ENCODE data around the gene NACC2. TPM values are rescaled to one million over a fixed set of nuclear protein-coding genes. Genes with fewer than 3 reads are reported as not detected.
A peak's percentile ranks its signal among the peaks of the same experiment; 100 is the strongest.

The NACC2 gene
- total RNA-seq, 4 donors from 2014 or later: 26.0 to 51.7 (median 43.5) TPM

GRCh38 chr9:135960411-135961276 is 134.4 kb downstream of the NACC2 start:
- in situ Hi-C loops (cut with MboI; ENCODE audit: low sequenced_read_pairs in 4 of 4) (loop anchor here in 2 of 4 donors (5.0 to 10.0 kb wide), 2 partner anchors 134 to 162 kb away; partner anchors contain the start of gene NACC2 (in 1 of the 2)), intact Hi-C loops (cut with DNase I; ENCODE audit: low total_unique reads) (loop anchor here (1.0 to 10.0 kb wide), 7 partner anchors 53 to 1893 kb away; partner anchors contain the start of genes BRD3, CAMSAP1, NACC2 and QSOX2)
- no peaks in the 10 kb centered on the region for H3K27me3 ChIP-seq
- H3K36me3 ChIP-seq: no peaks in the 10 kb centered on the region
- no peak for DNase-seq
- H3K4me3 ChIP-seq: peak overlapping the region; percentile 87 to 99 (median 95)
- no peaks in the 10 kb centered on the region for H3K9me3 ChIP-seq
- H3K4me1 ChIP-seq: peaks cover 32 to 43% of the 10 kb centered on the region in 2 donors
- TF ChIP-seq POLR2A (IDR thresholded peaks at IDR 0.05) (peak; percentile 97 to 98), CTCF (IDR thresholded peaks at IDR 0.05 in 4 of 5, conservative IDR thresholded peaks at IDR 0.05 in 1 of 5) (no peak)
- peak overlapping the region; percentile 97 to 100 (median 100) for H3K27ac ChIP-seq
- peak; percentile 2 to 8 for ATAC-seq

GRCh38 chr9:135959814-135960213 is 135.3 kb downstream of the NACC2 start:
- peaks cover 0 to 3% of the 10 kb centered on the region in 2 donors for H3K36me3 ChIP-seq
- TF ChIP-seq CTCF (IDR thresholded peaks at IDR 0.05 in 4 of 5, conservative IDR thresholded peaks at IDR 0.05 in 1 of 5) (no peak), POLR2A (IDR thresholded peaks at IDR 0.05) (peak; percentile 33 to 65)
- peaks cover 40 to 52% of the 10 kb centered on the region in 2 donors for H3K4me1 ChIP-seq
- peak overlapping the region; percentile 97 to 100 (median 100) for H3K27ac ChIP-seq
- DNase-seq: peak; percentile 48 to 65
- peak; percentile 16 to 33 for ATAC-seq
- in situ Hi-C loops (cut with MboI; ENCODE audit: low sequenced_read_pairs in 4 of 4) (loop anchor here in 2 of 4 donors (5.0 to 10.0 kb wide), 2 partner anchors 135 to 162 kb away; partner anchors contain the start of gene NACC2 (in 1 of the 2)), intact Hi-C loops (cut with DNase I; ENCODE audit: low total_unique reads) (loop anchor here (2.0 to 10.0 kb wide), 5 partner anchors 135 to 1893 kb away; partner anchors contain the start of genes BRD3, NACC2, QSOX2 and SNAPC4)
- peak overlapping the region; percentile 87 to 99 (median 95) for H3K4me3 ChIP-seq
- H3K27me3 ChIP-seq: no peaks in the 10 kb centered on the region
- H3K9me3 ChIP-seq: no peaks in the 10 kb centered on the region

- ATAC-seq (peak; percentile 7 to 18), DNase-seq (peak; percentile 41 to 67)
- H3K4me1 ChIP-seq: peaks cover 54 to 56% of the 10 kb centered on the region in 2 donors
- peak overlapping the region; percentile 87 to 99 (median 95) for H3K4me3 ChIP-seq
- H3K27me3 ChIP-seq: no peaks in the 10 kb centered on the region
- H3K27ac ChIP-seq: peak overlapping the region; percentile 97 to 100 (median 100)
- no peaks in the 10 kb centered on the region for H3K9me3 ChIP-seq
- peaks cover 0 to 15% of the 10 kb centered on the region in 2 donors for H3K36me3 ChIP-seq
- in situ Hi-C loops (cut with MboI; ENCODE audit: low sequenced_read_pairs in 4 of 4) (no loop called here), intact Hi-C loops (cut with DNase I; ENCODE audit: low total_unique reads) (no loop called here)
- peak; percentile 39 to 60 for TF ChIP-seq POLR2A (IDR thresholded peaks at IDR 0.05)
- no peak for TF ChIP-seq CTCF (IDR thresholded peaks at IDR 0.05 in 4 of 5, conservative IDR thresholded peaks at IDR 0.05 in 1 of 5)
Observed at GRCh38 chr9:135958485-135958884, 136.6 kb downstream of the NACC2 start.

GRCh38 chr9:135957431-135957830 is 137.7 kb downstream of the NACC2 start:
- DNase-seq: no peak

More at GRCh38 chr9:135957431-135957830, 137.7 kb downstream of the NACC2 start:
- Histone ChIP-seq H3K9me3 (no peaks in the 10 kb centered on the region), H3K4me1 (peaks cover 64 to 67% of the 10 kb centered on the region in 2 donors), H3K27ac (peak overlapping the region; percentile 97 to 100 (median 100)), H3K4me3 (peak overlapping the region; percentile 87 to 99 (median 95)), H3K27me3 (no peaks in the 10 kb centered on the region), H3K36me3 (peaks cover 0 to 23% of the 10 kb centered on the region in 2 donors)
- peak in 1 of 2 donors; percentile 1 for ATAC-seq
- intact Hi-C loops (cut with DNase I; ENCODE audit: low total_unique reads) (loop anchor here (2.0 kb wide), 1 partner anchor 733 kb away; no protein-coding TSS in a partner anchor), in situ Hi-C loops (cut with MboI; ENCODE audit: low sequenced_read_pairs in 4 of 4) (no loop called here)
- no peak for TF ChIP-seq CTCF (IDR thresholded peaks at IDR 0.05 in 4 of 5, conservative IDR thresholded peaks at IDR 0.05 in 1 of 5)
- TF ChIP-seq POLR2A (IDR thresholded peaks at IDR 0.05): no peak

All from gastrocnemius medialis (tissue), 4 donors.